Measurements from ENCODE around the gene CDS1. TPM values are rescaled to one million over a fixed set of nuclear protein-coding genes. Genes with fewer than 3 reads are reported as not detected.
"Not testable (repeated sequence)": the region's sequence is repeated elsewhere in the genome, so short reads cannot be mapped to it uniquely, and the experiment has no call there.

CDS1 gene
- total RNA-seq, 4 donors from 2014 or later, result 0.59 to 8.8 (median 3.7) TPM; not detected in 1

DNA sequence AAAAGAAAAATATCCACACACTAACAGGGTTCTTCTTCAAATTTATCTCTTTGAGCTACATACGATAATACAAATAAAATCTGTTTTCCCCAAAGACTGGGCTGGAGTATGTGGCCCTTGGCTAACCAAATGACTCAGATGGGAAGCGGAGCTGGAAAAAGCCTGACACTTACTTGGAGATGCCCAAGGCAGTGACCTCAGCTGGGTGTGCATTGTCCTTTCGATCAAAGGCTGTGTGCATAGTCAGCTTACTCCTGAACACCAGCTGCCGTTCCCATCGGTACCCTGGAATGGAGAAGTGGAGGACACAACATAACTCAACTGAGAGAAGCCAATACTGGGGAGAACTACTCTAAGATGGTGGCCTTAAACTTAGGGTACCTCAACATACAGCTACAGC, 95.1 kb downstream of the CDS1 start:
- TF ChIP-seq, protein P1, sequence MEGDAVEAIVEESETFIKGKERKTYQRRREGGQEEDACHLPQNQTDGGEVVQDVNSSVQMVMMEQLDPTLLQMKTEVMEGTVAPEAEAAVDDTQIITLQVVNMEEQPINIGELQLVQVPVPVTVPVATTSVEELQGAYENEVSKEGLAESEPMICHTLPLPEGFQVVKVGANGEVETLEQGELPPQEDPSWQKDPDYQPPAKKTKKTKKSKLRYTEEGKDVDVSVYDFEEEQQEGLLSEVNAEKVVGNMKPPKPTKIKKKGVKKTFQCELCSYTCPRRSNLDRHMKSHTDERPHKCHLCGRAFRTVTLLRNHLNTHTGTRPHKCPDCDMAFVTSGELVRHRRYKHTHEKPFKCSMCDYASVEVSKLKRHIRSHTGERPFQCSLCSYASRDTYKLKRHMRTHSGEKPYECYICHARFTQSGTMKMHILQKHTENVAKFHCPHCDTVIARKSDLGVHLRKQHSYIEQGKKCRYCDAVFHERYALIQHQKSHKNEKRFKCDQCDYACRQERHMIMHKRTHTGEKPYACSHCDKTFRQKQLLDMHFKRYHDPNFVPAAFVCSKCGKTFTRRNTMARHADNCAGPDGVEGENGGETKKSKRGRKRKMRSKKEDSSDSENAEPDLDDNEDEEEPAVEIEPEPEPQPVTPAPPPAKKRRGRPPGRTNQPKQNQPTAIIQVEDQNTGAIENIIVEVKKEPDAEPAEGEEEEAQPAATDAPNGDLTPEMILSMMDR (IDR thresholded peaks at IDR 0.05), result no peak
- TF ChIP-seq POLR2A (IDR thresholded peaks at IDR 0.05), result no peak
- Histone ChIP-seq H3K27ac (no peak overlapping the region), H3K4me1 (no peaks in the 10 kb centered on the region), H3K4me3 (no peak overlapping the region), H3K36me3 (no peaks in the 10 kb centered on the region), H3K27me3 (no peaks in the 10 kb centered on the region), H3K9me3 (no peaks in the 10 kb centered on the region)
- DNase-seq, result no peak
- intact Hi-C loops (cut with DNase I; ENCODE audit: low total_unique reads), result no loop called here

DNA sequence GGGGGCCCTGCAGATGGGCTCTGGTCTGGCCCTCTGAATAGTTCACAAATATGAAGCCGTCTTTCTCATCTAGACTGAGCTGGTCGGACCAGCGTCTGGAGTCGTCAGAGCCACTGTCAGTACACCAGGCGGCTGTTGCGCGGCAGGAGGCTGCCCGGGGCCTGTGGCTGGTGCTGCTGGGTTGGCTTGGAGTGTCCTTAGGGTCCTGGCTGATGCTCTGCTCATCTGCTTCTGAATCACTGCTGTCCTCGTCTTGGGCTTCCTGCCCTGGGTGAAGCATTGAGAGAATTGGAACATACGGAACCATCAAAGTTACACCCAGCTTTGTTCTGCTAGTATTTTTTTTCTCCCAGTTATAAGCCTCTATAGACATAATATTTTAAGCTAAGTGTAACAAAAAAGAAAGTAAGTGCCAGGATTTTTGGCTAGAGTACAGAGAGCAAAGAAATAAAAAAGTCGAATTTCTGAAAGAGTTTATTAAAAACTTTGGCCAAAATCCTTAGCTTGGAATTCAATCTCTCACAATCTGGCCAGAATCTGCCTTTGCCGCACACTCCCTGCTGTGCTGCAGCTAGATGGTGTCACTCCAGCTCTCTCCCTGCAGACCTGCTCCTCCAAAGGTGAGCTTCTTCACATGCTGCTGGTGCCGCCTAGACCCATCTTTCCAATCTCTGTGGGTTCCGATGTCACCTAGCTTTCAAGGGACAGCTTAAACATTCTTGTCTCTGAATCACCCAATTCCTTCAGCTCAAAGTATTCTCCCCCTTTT, 96.2 kb downstream of the CDS1 start:
- intact Hi-C loops (cut with DNase I; ENCODE audit: low total_unique reads), result no loop called here
- H3K4me1 ChIP-seq, result no peaks in the 10 kb centered on the region
- H3K9me3 ChIP-seq, result no peaks in the 10 kb centered on the region
- H3K36me3 ChIP-seq, result no peaks in the 10 kb centered on the region
- no peak overlapping the region for H3K27ac ChIP-seq
- H3K27me3 ChIP-seq, result no peaks in the 10 kb centered on the region
- DNase-seq, result no peak
- no peak overlapping the region for H3K4me3 ChIP-seq
- TF ChIP-seq, protein P1 (IDR thresholded peaks at IDR 0.05), result no peak
- TF ChIP-seq POLR2A (IDR thresholded peaks at IDR 0.05), result no peak

DNA sequence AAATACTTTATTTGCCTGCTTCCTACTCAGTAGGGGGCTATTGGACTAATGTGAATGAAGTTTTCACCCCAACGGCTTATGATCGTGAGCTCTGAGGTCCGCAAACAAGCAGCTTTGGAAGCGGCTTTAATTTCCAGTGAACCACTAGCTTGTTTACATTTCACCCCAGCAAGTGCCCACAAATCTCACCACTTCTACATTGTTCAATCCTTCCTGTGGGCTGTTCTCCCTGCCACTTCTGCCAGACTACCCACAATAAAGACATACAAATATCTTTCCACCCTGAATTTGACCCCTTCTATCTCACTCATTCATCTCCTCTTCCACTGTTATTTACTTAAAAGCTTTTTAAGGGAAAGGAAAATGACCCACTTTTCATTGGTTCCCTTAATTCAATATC, 98.0 kb downstream of the CDS1 start:
- intact Hi-C loops (cut with DNase I; ENCODE audit: low total_unique reads), result no loop called here
- DNase-seq, result no peak
- no peaks in the 10 kb centered on the region for H3K9me3 ChIP-seq
- no peak overlapping the region for H3K27ac ChIP-seq
- no peaks in the 10 kb centered on the region for H3K36me3 ChIP-seq
- no peaks in the 10 kb centered on the region for H3K27me3 ChIP-seq
- no peak overlapping the region for H3K4me3 ChIP-seq
- TF ChIP-seq, protein P1 (IDR thresholded peaks at IDR 0.05), result no peak
- no peak for TF ChIP-seq POLR2A (IDR thresholded peaks at IDR 0.05)
- H3K4me1 ChIP-seq, result no peaks in the 10 kb centered on the region

DNA sequence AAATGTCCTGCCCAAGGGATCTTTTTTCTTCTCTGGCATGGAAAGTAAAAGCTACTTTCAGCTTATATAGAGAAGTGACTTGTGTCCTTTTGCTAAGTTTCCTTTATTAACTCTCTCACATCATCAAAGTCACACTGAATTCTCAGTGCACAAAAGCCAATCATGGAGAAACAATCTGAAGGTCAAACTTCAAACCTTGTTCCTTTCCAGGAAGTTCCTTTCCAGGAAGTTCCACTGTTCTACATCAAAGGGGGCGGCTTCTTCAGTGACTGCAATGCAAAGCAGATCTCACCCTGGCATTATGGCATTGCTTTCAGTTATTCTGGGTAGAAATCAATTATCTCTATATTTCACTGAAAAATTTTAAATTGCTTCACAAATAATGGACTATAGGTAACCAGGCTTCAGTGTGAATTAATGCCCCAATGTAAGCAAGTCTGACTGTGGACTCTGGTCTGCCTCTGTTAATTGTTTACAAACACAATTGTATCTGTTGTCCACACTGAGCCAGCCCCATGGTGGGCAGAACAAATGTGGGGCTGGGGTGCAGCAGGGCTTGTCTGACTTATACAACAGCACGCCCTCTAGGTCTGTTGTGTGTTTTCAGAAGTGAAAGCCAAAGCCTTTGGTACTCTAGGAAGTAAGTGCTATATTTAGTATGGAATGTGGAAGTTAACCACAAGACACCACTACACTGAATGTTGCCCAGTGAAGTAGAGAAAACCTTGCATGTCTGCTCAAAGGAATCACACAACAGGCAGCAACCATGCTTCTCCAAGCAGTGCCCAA, 98.8 kb downstream of the CDS1 start:
- Histone ChIP-seq H3K36me3 (no peaks in the 10 kb centered on the region), H3K27me3 (no peaks in the 10 kb centered on the region), H3K4me3 (no peak overlapping the region), H3K27ac (no peak overlapping the region), H3K9me3 (no peaks in the 10 kb centered on the region), H3K4me1 (no peaks in the 10 kb centered on the region)
- DNase-seq, result no peak
- TF ChIP-seq, protein P1 (IDR thresholded peaks at IDR 0.05), result no peak
- intact Hi-C loops (cut with DNase I; ENCODE audit: low total_unique reads), result no loop called here

DNA sequence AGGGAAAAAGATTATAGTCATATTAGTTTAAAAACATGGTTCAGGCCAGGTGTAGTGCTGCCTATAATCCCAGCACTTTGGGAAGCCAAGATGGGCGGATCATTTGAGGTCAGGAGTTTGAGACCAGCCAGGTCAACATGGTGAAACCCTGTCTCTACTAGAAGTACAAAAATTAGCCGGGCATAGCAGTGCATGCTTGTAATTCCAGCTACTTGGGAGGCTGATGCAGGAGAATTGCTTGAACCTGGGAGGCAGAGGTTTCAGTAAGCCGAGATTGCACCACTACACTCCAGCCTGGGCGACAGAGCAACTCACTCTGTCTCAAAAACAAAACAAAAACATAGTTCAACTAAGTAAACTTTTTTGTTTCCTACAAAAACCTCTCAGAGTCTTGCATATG, 99.7 kb downstream of the CDS1 start:
- H3K4me3 ChIP-seq; H3K36me3 ChIP-seq; DNase-seq; H3K9me3 ChIP-seq; H3K27ac ChIP-seq; H3K4me1 ChIP-seq; H3K27me3 ChIP-seq; intact Hi-C loops (cut with DNase I; ENCODE audit: low total_unique reads): not testable (repeated sequence)

Data from uterus (tissue), 4 donors.